ENCODE data around the gene ADAM12. TPM values are rescaled to one million over a fixed set of nuclear protein-coding genes. Genes with fewer than 3 reads are reported as not detected.

Gene ADAM12
- total and polyA plus RNA-seq, 2 experiments from 2014 or later, result 0.13 to 0.87 TPM

DNA sequence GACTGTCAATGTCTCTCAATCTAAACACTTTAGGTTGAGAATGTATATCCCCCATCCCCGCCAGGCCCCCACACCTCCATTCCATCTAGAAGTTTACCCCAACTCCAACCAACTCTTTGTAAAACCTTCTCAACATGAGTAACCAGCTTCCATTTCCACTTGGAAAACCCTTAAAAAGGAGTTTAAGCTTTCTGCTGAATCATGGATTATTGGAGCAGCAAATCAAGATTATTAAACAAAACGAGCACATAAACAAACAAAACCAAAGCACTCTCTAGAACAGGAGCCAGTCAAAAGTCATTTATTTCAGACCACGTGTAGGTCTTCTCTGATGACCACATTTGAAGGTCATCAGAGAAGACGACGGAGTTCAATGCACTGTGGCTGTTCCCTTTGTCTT is 278.4 kb downstream of the ADAM12 start:
- 0 out of 2 replicates have a peak, but pooled peaks cover 3% of the 10 kb centered on the region for H3K9me2 ChIP-seq (ENCODE audit: insufficient read depth)
- Mint-ChIP-seq H3K36me3 (ENCODE audit: low read depth) (no peaks in the 10 kb centered on the region), H3K4me3 (no peak overlapping the region), H3K4me1 (peaks cover 10% of the 10 kb centered on the region), H3K27ac (no peak overlapping the region), H3K27me3 (ENCODE audit: insufficient read depth, low read depth, poor library complexity) (peaks cover 8% of the 10 kb centered on the region), H3K9me3 (no peaks in the 10 kb centered on the region; the same call in 2 of the 3 replicates)
- no peak overlapping the region for H3K27ac ChIP-seq (ENCODE audit: low read depth)
- H4K20me1 ChIP-seq (replicated peaks; ENCODE audit: insufficient read depth), result no peaks in the 10 kb centered on the region
- H3K4me1 ChIP-seq (ENCODE audit: insufficient read depth), result peaks cover 10% of the 10 kb centered on the region
- ATAC-seq, result no peak
- no peak overlapping the region for H3K4me3 ChIP-seq
- H3K79me2 ChIP-seq (replicated peaks; ENCODE audit: insufficient read depth), result no peaks in the 10 kb centered on the region
- H3F3A ChIP-seq (replicated peaks; ENCODE audit: low read depth), result no peaks in the 10 kb centered on the region
- no peak overlapping the region for H3K4me2 ChIP-seq
- TF ChIP-seq JUNB (IDR thresholded peaks at IDR 0.05; ENCODE audit: unreplicated experiment) (no peak), STAT1 (IDR thresholded peaks at IDR 0.05; ENCODE audit: unreplicated experiment) (no peak), ETS1 (IDR thresholded peaks at IDR 0.05) (no peak), ZNF114 (CRISPR knock-in tag; IDR thresholded peaks at IDR 0.05) (no peak), NANOG (IDR thresholded peaks at IDR 0.05; ENCODE audit: borderline replicate concordance) (no peak), EZH2phosphoT487 (IDR thresholded peaks at IDR 0.05; ENCODE audit: unreplicated experiment) (no peak), POLR2AphosphoS5 (IDR thresholded peaks at IDR 0.05; ENCODE audit: low read depth) (no peak), EZH2 (IDR thresholded peaks at IDR 0.05; ENCODE audit: low read depth, unreplicated experiment) (no peak), CREB1 (CRISPR knock-in tag; IDR thresholded peaks at IDR 0.05; ENCODE audit: low read depth) (no peak), ZNF331 (CRISPR knock-in tag; IDR thresholded peaks at IDR 0.05; ENCODE audit: low read depth) (no peak)
- TF ChIP-seq, protein P1, sequence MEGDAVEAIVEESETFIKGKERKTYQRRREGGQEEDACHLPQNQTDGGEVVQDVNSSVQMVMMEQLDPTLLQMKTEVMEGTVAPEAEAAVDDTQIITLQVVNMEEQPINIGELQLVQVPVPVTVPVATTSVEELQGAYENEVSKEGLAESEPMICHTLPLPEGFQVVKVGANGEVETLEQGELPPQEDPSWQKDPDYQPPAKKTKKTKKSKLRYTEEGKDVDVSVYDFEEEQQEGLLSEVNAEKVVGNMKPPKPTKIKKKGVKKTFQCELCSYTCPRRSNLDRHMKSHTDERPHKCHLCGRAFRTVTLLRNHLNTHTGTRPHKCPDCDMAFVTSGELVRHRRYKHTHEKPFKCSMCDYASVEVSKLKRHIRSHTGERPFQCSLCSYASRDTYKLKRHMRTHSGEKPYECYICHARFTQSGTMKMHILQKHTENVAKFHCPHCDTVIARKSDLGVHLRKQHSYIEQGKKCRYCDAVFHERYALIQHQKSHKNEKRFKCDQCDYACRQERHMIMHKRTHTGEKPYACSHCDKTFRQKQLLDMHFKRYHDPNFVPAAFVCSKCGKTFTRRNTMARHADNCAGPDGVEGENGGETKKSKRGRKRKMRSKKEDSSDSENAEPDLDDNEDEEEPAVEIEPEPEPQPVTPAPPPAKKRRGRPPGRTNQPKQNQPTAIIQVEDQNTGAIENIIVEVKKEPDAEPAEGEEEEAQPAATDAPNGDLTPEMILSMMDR (conservative IDR thresholded peaks at IDR 0.05; ENCODE audit: low read depth in 2 of 2), result no peak
- TF ChIP-seq, protein P2, sequence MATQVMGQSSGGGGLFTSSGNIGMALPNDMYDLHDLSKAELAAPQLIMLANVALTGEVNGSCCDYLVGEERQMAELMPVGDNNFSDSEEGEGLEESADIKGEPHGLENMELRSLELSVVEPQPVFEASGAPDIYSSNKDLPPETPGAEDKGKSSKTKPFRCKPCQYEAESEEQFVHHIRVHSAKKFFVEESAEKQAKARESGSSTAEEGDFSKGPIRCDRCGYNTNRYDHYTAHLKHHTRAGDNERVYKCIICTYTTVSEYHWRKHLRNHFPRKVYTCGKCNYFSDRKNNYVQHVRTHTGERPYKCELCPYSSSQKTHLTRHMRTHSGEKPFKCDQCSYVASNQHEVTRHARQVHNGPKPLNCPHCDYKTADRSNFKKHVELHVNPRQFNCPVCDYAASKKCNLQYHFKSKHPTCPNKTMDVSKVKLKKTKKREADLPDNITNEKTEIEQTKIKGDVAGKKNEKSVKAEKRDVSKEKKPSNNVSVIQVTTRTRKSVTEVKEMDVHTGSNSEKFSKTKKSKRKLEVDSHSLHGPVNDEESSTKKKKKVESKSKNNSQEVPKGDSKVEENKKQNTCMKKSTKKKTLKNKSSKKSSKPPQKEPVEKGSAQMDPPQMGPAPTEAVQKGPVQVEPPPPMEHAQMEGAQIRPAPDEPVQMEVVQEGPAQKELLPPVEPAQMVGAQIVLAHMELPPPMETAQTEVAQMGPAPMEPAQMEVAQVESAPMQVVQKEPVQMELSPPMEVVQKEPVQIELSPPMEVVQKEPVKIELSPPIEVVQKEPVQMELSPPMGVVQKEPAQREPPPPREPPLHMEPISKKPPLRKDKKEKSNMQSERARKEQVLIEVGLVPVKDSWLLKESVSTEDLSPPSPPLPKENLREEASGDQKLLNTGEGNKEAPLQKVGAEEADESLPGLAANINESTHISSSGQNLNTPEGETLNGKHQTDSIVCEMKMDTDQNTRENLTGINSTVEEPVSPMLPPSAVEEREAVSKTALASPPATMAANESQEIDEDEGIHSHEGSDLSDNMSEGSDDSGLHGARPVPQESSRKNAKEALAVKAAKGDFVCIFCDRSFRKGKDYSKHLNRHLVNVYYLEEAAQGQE (IDR thresholded peaks at IDR 0.05; ENCODE audit: unreplicated experiment), result no peak
- TF ChIP-seq, protein P3, sequence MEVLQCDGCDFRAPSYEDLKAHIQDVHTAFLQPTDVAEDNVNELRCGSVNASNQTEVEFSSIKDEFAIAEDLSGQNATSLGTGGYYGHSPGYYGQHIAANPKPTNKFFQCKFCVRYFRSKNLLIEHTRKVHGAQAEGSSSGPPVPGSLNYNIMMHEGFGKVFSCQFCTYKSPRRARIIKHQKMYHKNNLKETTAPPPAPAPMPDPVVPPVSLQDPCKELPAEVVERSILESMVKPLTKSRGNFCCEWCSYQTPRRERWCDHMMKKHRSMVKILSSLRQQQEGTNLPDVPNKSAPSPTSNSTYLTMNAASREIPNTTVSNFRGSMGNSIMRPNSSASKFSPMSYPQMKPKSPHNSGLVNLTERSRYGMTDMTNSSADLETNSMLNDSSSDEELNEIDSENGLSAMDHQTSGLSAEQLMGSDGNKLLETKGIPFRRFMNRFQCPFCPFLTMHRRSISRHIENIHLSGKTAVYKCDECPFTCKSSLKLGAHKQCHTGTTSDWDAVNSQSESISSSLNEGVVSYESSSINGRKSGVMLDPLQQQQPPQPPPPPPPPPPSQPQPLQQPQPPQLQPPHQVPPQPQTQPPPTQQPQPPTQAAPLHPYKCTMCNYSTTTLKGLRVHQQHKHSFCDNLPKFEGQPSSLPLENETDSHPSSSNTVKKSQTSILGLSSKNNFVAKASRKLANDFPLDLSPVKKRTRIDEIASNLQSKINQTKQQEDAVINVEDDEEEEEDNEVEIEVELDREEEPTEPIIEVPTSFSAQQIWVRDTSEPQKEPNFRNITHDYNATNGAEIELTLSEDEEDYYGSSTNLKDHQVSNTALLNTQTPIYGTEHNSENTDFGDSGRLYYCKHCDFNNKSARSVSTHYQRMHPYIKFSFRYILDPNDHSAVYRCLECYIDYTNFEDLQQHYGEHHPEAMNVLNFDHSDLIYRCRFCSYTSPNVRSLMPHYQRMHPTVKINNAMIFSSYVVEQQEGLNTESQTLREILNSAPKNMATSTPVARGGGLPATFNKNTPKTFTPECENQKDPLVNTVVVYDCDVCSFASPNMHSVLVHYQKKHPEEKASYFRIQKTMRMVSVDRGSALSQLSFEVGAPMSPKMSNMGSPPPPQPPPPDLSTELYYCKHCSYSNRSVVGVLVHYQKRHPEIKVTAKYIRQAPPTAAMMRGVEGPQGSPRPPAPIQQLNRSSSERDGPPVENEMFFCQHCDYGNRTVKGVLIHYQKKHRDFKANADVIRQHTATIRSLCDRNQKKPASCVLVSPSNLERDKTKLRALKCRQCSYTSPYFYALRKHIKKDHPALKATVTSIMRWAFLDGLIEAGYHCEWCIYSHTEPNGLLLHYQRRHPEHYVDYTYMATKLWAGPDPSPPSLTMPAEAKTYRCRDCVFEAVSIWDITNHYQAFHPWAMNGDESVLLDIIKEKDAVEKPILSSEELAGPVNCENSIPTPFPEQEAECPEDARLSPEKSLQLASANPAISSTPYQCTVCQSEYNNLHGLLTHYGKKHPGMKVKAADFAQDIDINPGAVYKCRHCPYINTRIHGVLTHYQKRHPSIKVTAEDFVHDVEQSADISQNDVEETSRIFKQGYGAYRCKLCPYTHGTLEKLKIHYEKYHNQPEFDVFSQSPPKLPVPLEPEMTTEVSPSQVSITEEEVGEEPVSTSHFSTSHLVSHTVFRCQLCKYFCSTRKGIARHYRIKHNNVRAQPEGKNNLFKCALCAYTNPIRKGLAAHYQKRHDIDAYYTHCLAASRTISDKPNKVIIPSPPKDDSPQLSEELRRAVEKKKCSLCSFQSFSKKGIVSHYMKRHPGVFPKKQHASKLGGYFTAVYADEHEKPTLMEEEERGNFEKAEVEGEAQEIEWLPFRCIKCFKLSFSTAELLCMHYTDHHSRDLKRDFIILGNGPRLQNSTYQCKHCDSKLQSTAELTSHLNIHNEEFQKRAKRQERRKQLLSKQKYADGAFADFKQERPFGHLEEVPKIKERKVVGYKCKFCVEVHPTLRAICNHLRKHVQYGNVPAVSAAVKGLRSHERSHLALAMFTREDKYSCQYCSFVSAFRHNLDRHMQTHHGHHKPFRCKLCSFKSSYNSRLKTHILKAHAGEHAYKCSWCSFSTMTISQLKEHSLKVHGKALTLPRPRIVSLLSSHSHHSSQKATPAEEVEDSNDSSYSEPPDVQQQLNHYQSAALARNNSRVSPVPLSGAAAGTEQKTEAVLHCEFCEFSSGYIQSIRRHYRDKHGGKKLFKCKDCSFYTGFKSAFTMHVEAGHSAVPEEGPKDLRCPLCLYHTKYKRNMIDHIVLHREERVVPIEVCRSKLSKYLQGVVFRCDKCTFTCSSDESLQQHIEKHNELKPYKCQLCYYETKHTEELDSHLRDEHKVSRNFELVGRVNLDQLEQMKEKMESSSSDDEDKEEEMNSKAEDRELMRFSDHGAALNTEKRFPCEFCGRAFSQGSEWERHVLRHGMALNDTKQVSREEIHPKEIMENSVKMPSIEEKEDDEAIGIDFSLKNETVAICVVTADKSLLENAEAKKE (CRISPR knock-in tag; IDR thresholded peaks at IDR 0.05), result no peak
- no peaks in the 10 kb centered on the region for H3K27me3 ChIP-seq (ENCODE audit: insufficient read depth)
- DNase-seq (ENCODE audit: low spot score), result no peak
- no peak overlapping the region for H2AFZ ChIP-seq
- H3K36me3 ChIP-seq (ENCODE audit: insufficient read depth), result no peaks in the 10 kb centered on the region
